GM10266 (cell line): ENCODE data around the gene DYTN.

Experiments
- DNase-seq: peaks from one replicate; pipeline ENCODE4 v3.0.0; 2012; ENCODE audit errors: extremely low spot score
- CTCF ChIP-seq: IDR thresholded peaks from 2 replicates; pipeline ENCODE4 v1.5.1; 2012; ENCODE audit warnings: mild to moderate bottlenecking, low read depth; ENCODE audit not compliant: control insufficient read depth, insufficient read depth; ENCODE audit errors: missing control alignments

Gene DYTN

GRCh38 chr2:206665251-206665650 is 52.9 kb downstream of the DYTN start:
- DNase-seq = no peak
- no peak for TF ChIP-seq CTCF

- no peak for TF ChIP-seq CTCF
- DNase-seq = no peak
Measured at GRCh38 chr2:206657087-206657486, 61.1 kb downstream of the DYTN start.

GRCh38 chr2:206647985-206648384 is 70.2 kb downstream of the DYTN start:
- no peak for TF ChIP-seq CTCF
- no peak for DNase-seq

GRCh38 chr2:206642075-206643025 is 75.8 kb downstream of the DYTN start, which contains the start of gene FAM237A:
TSS of gene FAM237A (plus strand) at chr2:206642487. CDS start at chr2:206644237, 1,750 bp downstream.
- no peak for TF ChIP-seq CTCF
- peak; percentile 31 for DNase-seq

- DNase-seq = no peak
- TF ChIP-seq CTCF = no peak
Measured at GRCh38 chr2:206641226-206641625, 77.0 kb downstream of the DYTN start.

- no peak for DNase-seq
- no peak for TF ChIP-seq CTCF
Measured at GRCh38 chr2:206639636-206640035, 78.6 kb downstream of the DYTN start.

- no peak for TF ChIP-seq CTCF
- no peak for DNase-seq
Measured at GRCh38 chr2:206635015-206635414, 83.2 kb downstream of the DYTN start.
